Neural cell (in vitro differentiated cells): ENCODE measurements around the gene MALL.
"Not testable (repeated sequence)": the region's sequence is repeated elsewhere in the genome, so short reads cannot be mapped to it uniquely, and the experiment has no call there.

ENCODE experiments used
- CTCF ChIP-seq: fragments of 450-650 bp; IDR thresholded peaks from 2 replicates; pipeline ENCODE4 v1.5.1; 2014; ENCODE audit warnings: antibody characterized with exemption, mild to moderate bottlenecking, moderate library complexity; ENCODE audit not compliant: poor library complexity, severe bottlenecking
- EP300 ChIP-seq: fragments of 450-650 bp; conservative IDR thresholded peaks from 2 replicates; pipeline ENCODE4 v1.6.1; 2014; ENCODE audit warnings: antibody characterized with exemption, mild to moderate bottlenecking, moderate library complexity; ENCODE audit not compliant: poor library complexity, severe bottlenecking
- EZH2 ChIP-seq: fragments of 200-600, 300-800 bp; shearing (Covaris generic), sonication (generic); IDR thresholded peaks from 2 replicates; pipeline ENCODE4 v1.6.1; 2014; ENCODE audit warnings: antibody characterized with exemption, low read length, borderline replicate concordance, mild to moderate bottlenecking; ENCODE audit not compliant: insufficient read depth, poor library complexity, severe bottlenecking
- MXI1 ChIP-seq: fragments of 450-650 bp; conservative IDR thresholded peaks from 2 replicates; pipeline ENCODE4 v1.6.1; 2014; ENCODE audit warnings: antibody characterized with exemption, mild to moderate bottlenecking; ENCODE audit not compliant: poor library complexity, severe bottlenecking
- POLR2AphosphoS5 ChIP-seq: IDR thresholded peaks from 2 replicates; pipeline ENCODE4 v1.6.1; 2012
- RAD21 ChIP-seq: fragments of 450-650 bp; conservative IDR thresholded peaks from 2 replicates; pipeline ENCODE4 v1.6.1; 2014; ENCODE audit warnings: antibody characterized with exemption, mild to moderate bottlenecking, moderate library complexity
- REST ChIP-seq: IDR thresholded peaks from 2 replicates; pipeline ENCODE4 v1.6.1; 2012; ENCODE audit warnings: borderline replicate concordance

GRCh38 chr2:110060550-110060949, 55.1 kb downstream of the MALL start:
- not testable (repeated sequence) for TF ChIP-seq CTCF, MXI1, EZH2, REST, EP300, POLR2AphosphoS5, RAD21
